ENCODE measurements around the gene NAMPT.

Gene NAMPT

GRCh38 chr7:106247841-106248240 lies 36.9 kb downstream of the NAMPT start:
- H3K4me3 ChIP-seq (ENCODE audit: low read length), result no peak overlapping the region
- H3K4me1 ChIP-seq (ENCODE audit: control insufficient read depth, low read depth, low read length), result no peaks in the 10 kb centered on the region
- H3K27me3 ChIP-seq (ENCODE audit: control insufficient read depth, insufficient read depth, low read length), result no peaks in the 10 kb centered on the region
- peaks cover 6% of the 10 kb centered on the region for H3K9me3 ChIP-seq (ENCODE audit: control insufficient read depth, low read depth, low read length)
- H3K27ac ChIP-seq (ENCODE audit: low read length), result no peak overlapping the region
- peaks cover 40% of the 10 kb centered on the region for H3K36me3 ChIP-seq (ENCODE audit: control insufficient read depth, low read depth, low read length)
- H3K9ac ChIP-seq (ENCODE audit: low read length), result no peak overlapping the region

- Histone ChIP-seq H3K27ac (ENCODE audit: low read length) (no peak overlapping the region), H3K9me3 (ENCODE audit: control insufficient read depth, low read depth, low read length) (peaks cover 6% of the 10 kb centered on the region), H3K9ac (ENCODE audit: low read length) (no peak overlapping the region), H3K27me3 (ENCODE audit: control insufficient read depth, insufficient read depth, low read length) (no peaks in the 10 kb centered on the region), H3K36me3 (ENCODE audit: control insufficient read depth, low read depth, low read length) (peaks cover 33% of the 10 kb centered on the region), H3K4me3 (ENCODE audit: low read length) (no peak overlapping the region), H3K4me1 (ENCODE audit: control insufficient read depth, low read depth, low read length) (no peaks in the 10 kb centered on the region)
Observed at GRCh38 chr7:106246902-106247711, 37.7 kb downstream of the NAMPT start.

- H3K9ac ChIP-seq (ENCODE audit: low read length), result no peak overlapping the region
- H3K9me3 ChIP-seq (ENCODE audit: control insufficient read depth, low read depth, low read length), result peaks cover 6% of the 10 kb centered on the region
- H3K36me3 ChIP-seq (ENCODE audit: control insufficient read depth, low read depth, low read length), result peaks cover 14% of the 10 kb centered on the region
- no peak overlapping the region for H3K4me3 ChIP-seq (ENCODE audit: low read length)
- H3K27ac ChIP-seq (ENCODE audit: low read length), result no peak overlapping the region
- H3K27me3 ChIP-seq (ENCODE audit: control insufficient read depth, insufficient read depth, low read length), result no peaks in the 10 kb centered on the region
- no peaks in the 10 kb centered on the region for H3K4me1 ChIP-seq (ENCODE audit: control insufficient read depth, low read depth, low read length)
Observed at GRCh38 chr7:106243893-106244292, 40.9 kb downstream of the NAMPT start.

GRCh38 chr7:106239406-106239805 lies 45.4 kb downstream of the NAMPT start:
- H3K27me3 ChIP-seq (ENCODE audit: control insufficient read depth, insufficient read depth, low read length), result no peaks in the 10 kb centered on the region
- H3K36me3 ChIP-seq (ENCODE audit: control insufficient read depth, low read depth, low read length), result no peaks in the 10 kb centered on the region
- no peak overlapping the region for H3K9ac ChIP-seq (ENCODE audit: low read length)
- no peak overlapping the region for H3K4me3 ChIP-seq (ENCODE audit: low read length)
- H3K9me3 ChIP-seq (ENCODE audit: control insufficient read depth, low read depth, low read length), result no peaks in the 10 kb centered on the region
- no peaks in the 10 kb centered on the region for H3K4me1 ChIP-seq (ENCODE audit: control insufficient read depth, low read depth, low read length)
- H3K27ac ChIP-seq (ENCODE audit: low read length), result no peak overlapping the region

- H3K9ac ChIP-seq (ENCODE audit: low read length), result no peak overlapping the region
- no peaks in the 10 kb centered on the region for H3K27me3 ChIP-seq (ENCODE audit: control insufficient read depth, insufficient read depth, low read length)
- H3K4me3 ChIP-seq (ENCODE audit: low read length), result no peak overlapping the region
- no peaks in the 10 kb centered on the region for H3K36me3 ChIP-seq (ENCODE audit: control insufficient read depth, low read depth, low read length)
- H3K27ac ChIP-seq (ENCODE audit: low read length), result no peak overlapping the region
- no peaks in the 10 kb centered on the region for H3K9me3 ChIP-seq (ENCODE audit: control insufficient read depth, low read depth, low read length)
- H3K4me1 ChIP-seq (ENCODE audit: control insufficient read depth, low read depth, low read length), result no peaks in the 10 kb centered on the region
Observed at GRCh38 chr7:106238830-106239229, 46.0 kb downstream of the NAMPT start.

GRCh38 chr7:106236065-106236464 lies 48.7 kb downstream of the NAMPT start:
- Histone ChIP-seq H3K27ac (ENCODE audit: low read length) (no peak overlapping the region), H3K9me3 (ENCODE audit: control insufficient read depth, low read depth, low read length) (no peaks in the 10 kb centered on the region), H3K36me3 (ENCODE audit: control insufficient read depth, low read depth, low read length) (no peaks in the 10 kb centered on the region), H3K4me3 (ENCODE audit: low read length) (no peak overlapping the region), H3K9ac (ENCODE audit: low read length) (no peak overlapping the region), H3K4me1 (ENCODE audit: control insufficient read depth, low read depth, low read length) (no peaks in the 10 kb centered on the region), H3K27me3 (ENCODE audit: control insufficient read depth, insufficient read depth, low read length) (no peaks in the 10 kb centered on the region)

GRCh38 chr7:106234425-106234824 lies 50.4 kb downstream of the NAMPT start:
- Histone ChIP-seq H3K9me3 (ENCODE audit: control insufficient read depth, low read depth, low read length) (no peaks in the 10 kb centered on the region), H3K4me3 (ENCODE audit: low read length) (no peak overlapping the region), H3K9ac (ENCODE audit: low read length) (no peak overlapping the region), H3K27me3 (ENCODE audit: control insufficient read depth, insufficient read depth, low read length) (no peaks in the 10 kb centered on the region), H3K4me1 (ENCODE audit: control insufficient read depth, low read depth, low read length) (no peaks in the 10 kb centered on the region), H3K36me3 (ENCODE audit: control insufficient read depth, low read depth, low read length) (no peaks in the 10 kb centered on the region), H3K27ac (ENCODE audit: low read length) (no peak overlapping the region)

- H3K4me3 ChIP-seq (ENCODE audit: low read length), result no peak overlapping the region
Observed at GRCh38 chr7:106231856-106232490, 52.8 kb downstream of the NAMPT start.

GRCh38 chr7:106225856-106226255 lies 58.9 kb downstream of the NAMPT start:
- H3K9me3 ChIP-seq (ENCODE audit: control insufficient read depth, low read depth, low read length), result no peaks in the 10 kb centered on the region

More at GRCh38 chr7:106231856-106232490, 52.8 kb downstream of the NAMPT start:
- Histone ChIP-seq H3K27me3 (ENCODE audit: control insufficient read depth, insufficient read depth, low read length) (no peaks in the 10 kb centered on the region), H3K27ac (ENCODE audit: low read length) (no peak overlapping the region), H3K9me3 (ENCODE audit: control insufficient read depth, low read depth, low read length) (no peaks in the 10 kb centered on the region), H3K9ac (ENCODE audit: low read length) (no peak overlapping the region), H3K36me3 (ENCODE audit: control insufficient read depth, low read depth, low read length) (no peaks in the 10 kb centered on the region), H3K4me1 (ENCODE audit: control insufficient read depth, low read depth, low read length) (no peaks in the 10 kb centered on the region)

GRCh38 chr7:106224797-106225196 lies 60.0 kb downstream of the NAMPT start:
- no peak overlapping the region for H3K9ac ChIP-seq (ENCODE audit: low read length)
- H3K4me3 ChIP-seq (ENCODE audit: low read length), result no peak overlapping the region
- H3K36me3 ChIP-seq (ENCODE audit: control insufficient read depth, low read depth, low read length), result no peaks in the 10 kb centered on the region
- no peak overlapping the region for H3K27ac ChIP-seq (ENCODE audit: low read length)
- H3K4me1 ChIP-seq (ENCODE audit: control insufficient read depth, low read depth, low read length), result peaks cover 12% of the 10 kb centered on the region
- no peaks in the 10 kb centered on the region for H3K27me3 ChIP-seq (ENCODE audit: control insufficient read depth, insufficient read depth, low read length)
- no peaks in the 10 kb centered on the region for H3K9me3 ChIP-seq (ENCODE audit: control insufficient read depth, low read depth, low read length)

More at GRCh38 chr7:106225856-106226255, 58.9 kb downstream of the NAMPT start:
- Histone ChIP-seq H3K9ac (ENCODE audit: low read length) (no peak overlapping the region), H3K4me1 (ENCODE audit: control insufficient read depth, low read depth, low read length) (peaks cover 12% of the 10 kb centered on the region), H3K27me3 (ENCODE audit: control insufficient read depth, insufficient read depth, low read length) (no peaks in the 10 kb centered on the region), H3K36me3 (ENCODE audit: control insufficient read depth, low read depth, low read length) (no peaks in the 10 kb centered on the region), H3K27ac (ENCODE audit: low read length) (no peak overlapping the region), H3K4me3 (ENCODE audit: low read length) (no peak overlapping the region)

- Histone ChIP-seq H3K4me1 (ENCODE audit: control insufficient read depth, low read depth, low read length) (peaks cover 12% of the 10 kb centered on the region), H3K27me3 (ENCODE audit: control insufficient read depth, insufficient read depth, low read length) (no peaks in the 10 kb centered on the region), H3K9ac (ENCODE audit: low read length) (no peak overlapping the region), H3K9me3 (ENCODE audit: control insufficient read depth, low read depth, low read length) (no peaks in the 10 kb centered on the region), H3K4me3 (ENCODE audit: low read length) (no peak overlapping the region), H3K27ac (ENCODE audit: low read length) (no peak overlapping the region), H3K36me3 (ENCODE audit: control insufficient read depth, low read depth, low read length) (no peaks in the 10 kb centered on the region)
Observed at GRCh38 chr7:106223156-106223555, 61.6 kb downstream of the NAMPT start.

GRCh38 chr7:106222545-106222944 lies 62.2 kb downstream of the NAMPT start:
- Histone ChIP-seq H3K36me3 (ENCODE audit: control insufficient read depth, low read depth, low read length) (no peaks in the 10 kb centered on the region), H3K27me3 (ENCODE audit: control insufficient read depth, insufficient read depth, low read length) (no peaks in the 10 kb centered on the region), H3K9ac (ENCODE audit: low read length) (no peak overlapping the region), H3K27ac (ENCODE audit: low read length) (no peak overlapping the region), H3K4me3 (ENCODE audit: low read length) (no peak overlapping the region), H3K4me1 (ENCODE audit: control insufficient read depth, low read depth, low read length) (peaks cover 12% of the 10 kb centered on the region), H3K9me3 (ENCODE audit: control insufficient read depth, low read depth, low read length) (no peaks in the 10 kb centered on the region)

Data from iPS-18a (cell line).